Skeletal muscle satellite cell (primary cell): ENCODE results near the gene MAP3K7. TPM values are rescaled to one million over a fixed set of nuclear protein-coding genes. Genes with fewer than 3 reads are reported as not detected.

Source experiments
- H3K27me3 ChIP-seq: 2 replicates; pipeline ENCODE4 v1.7.0; 2013; ENCODE audit warnings: low read length; ENCODE audit not compliant: control insufficient read depth, insufficient read depth
- H3K36me3 ChIP-seq: 2 replicates; pipeline ENCODE4 v1.7.0; 2013; ENCODE audit warnings: mild to moderate bottlenecking, control low read depth, low read length; ENCODE audit not compliant: insufficient read depth
- H3K4me1 ChIP-seq: 2 replicates; pipeline ENCODE4 v1.7.0; 2013; ENCODE audit warnings: low read length; ENCODE audit not compliant: control insufficient read depth, insufficient read depth
- H3K4me2 ChIP-seq: 2 replicates; pipeline ENCODE4 v1.7.0; 2013; ENCODE audit warnings: mild to moderate bottlenecking, low read length
- H3K4me3 ChIP-seq: 2 replicates; pipeline ENCODE4 v1.7.0; 2013; ENCODE audit warnings: low read length
- H3K9ac ChIP-seq: 2 replicates; pipeline ENCODE4 v1.7.0; 2013; ENCODE audit warnings: mild to moderate bottlenecking, low read depth, low read length, moderate library complexity
- H3K9me3 ChIP-seq: replicated peaks from 2 replicates; pipeline ENCODE4 v1.7.0; 2013; ENCODE audit warnings: mild to moderate bottlenecking, control low read depth, low read length
- total RNA-seq: library from RNA; depleted of rRNA; stranded (reverse); fragments of >200 nt; gene quantifications from 2 replicates; pipeline ENCODE4 v1.2.3, GENCODE V29; 2012; rRNA removed

Gene MAP3K7
- 28.2 and 30.4 TPM in 2 replicates for total RNA-seq

DNA sequence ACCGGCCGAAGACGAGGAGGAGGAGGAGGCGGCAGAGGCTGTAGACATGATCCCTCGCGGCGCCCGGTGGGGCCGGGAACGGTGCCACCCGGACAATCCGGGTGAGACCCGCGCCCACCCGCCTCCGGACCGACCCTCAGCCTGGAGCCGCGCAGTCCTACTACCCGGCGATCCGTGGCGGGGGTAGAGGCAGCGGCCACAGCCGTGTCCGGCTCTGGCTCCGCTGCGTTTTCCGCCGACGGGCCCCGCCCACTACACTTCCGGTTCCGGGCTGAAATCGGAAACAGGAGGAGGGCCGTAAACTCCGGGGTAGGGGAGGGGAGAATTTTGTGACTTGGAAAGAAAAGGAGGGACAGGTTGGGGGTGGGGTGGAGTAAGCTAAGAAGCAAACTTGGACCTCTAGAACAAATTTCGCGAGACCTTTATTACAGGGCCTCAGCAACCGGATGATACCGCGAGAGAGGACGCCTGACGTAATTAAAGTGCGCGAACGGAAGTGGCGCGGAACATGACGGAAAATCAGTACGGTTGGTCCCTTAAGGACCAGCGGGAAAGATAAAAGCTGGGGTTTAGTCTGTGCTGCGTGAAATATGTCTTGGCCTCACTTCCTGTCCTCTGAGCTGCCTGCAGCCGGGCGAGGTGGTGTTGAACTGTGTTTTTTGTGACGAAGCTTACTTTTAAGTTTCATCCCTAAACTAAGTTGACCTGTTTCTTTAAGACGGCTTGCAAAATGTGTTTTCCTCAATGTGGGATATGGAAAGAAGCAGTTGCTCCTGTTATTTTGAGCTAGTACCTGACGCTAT, at the start of gene MAP3K7:
TSS of gene MAP3K7 (minus strand) at position 237 of the 803 bp plus-strand sequence. CDS start at position 48, 189 bp downstream.
- Histone ChIP-seq H3K4me3 (peak within 1 kb of the TSS; percentile 88), H3K9ac (peak within 1 kb of the TSS; percentile 98), H3K27me3 (no peaks in the 10 kb centered on the region), H3K9me3 (no peaks in the 10 kb centered on the region), H3K4me2 (peak within 1 kb of the TSS; percentile 84), H3K4me1 (peaks cover 28% of the 10 kb centered on the region), H3K36me3 (no peaks in the 10 kb centered on the region)

DNA sequence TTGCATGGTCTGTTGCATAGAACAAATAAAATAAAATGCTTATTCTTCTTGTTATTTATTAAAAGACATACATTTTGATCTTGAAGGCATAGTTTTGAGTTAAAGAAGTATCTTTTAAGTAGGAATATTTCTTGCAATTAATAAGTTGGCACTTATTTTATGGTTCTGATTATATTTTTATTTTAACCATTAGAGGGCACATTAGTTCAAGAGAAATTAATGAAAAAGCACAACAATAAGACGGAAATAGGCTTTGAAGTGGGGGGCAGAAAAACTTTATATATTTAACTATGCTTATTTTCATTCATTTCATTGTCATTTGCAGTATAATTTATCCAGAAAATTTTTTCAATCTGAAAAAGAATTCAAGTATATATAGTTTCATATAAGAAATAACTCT, 44.2 kb upstream of the MAP3K7 start:
- Histone ChIP-seq H3K4me3 (no peak overlapping the region), H3K27me3 (no peaks in the 10 kb centered on the region), H3K9ac (no peak overlapping the region), H3K4me1 (no peaks in the 10 kb centered on the region), H3K4me2 (no peak overlapping the region), H3K9me3 (no peaks in the 10 kb centered on the region), H3K36me3 (no peaks in the 10 kb centered on the region)

GRCh38 chr6:90621581-90621980, 34.7 kb upstream of the MAP3K7 start:
- H3K36me3 ChIP-seq: no peaks in the 10 kb centered on the region
- no peak overlapping the region for H3K4me2 ChIP-seq
- no peaks in the 10 kb centered on the region for H3K9me3 ChIP-seq
- H3K4me1 ChIP-seq: no peaks in the 10 kb centered on the region
- no peak overlapping the region for H3K4me3 ChIP-seq
- no peak overlapping the region for H3K9ac ChIP-seq
- peaks cover 28% of the 10 kb centered on the region for H3K27me3 ChIP-seq

- no peaks in the 10 kb centered on the region for H3K4me1 ChIP-seq
- H3K36me3 ChIP-seq: no peaks in the 10 kb centered on the region
- no peak overlapping the region for H3K9ac ChIP-seq
- H3K4me3 ChIP-seq: no peak overlapping the region
- H3K27me3 ChIP-seq: peaks cover 47% of the 10 kb centered on the region
- H3K9me3 ChIP-seq: no peaks in the 10 kb centered on the region
- H3K4me2 ChIP-seq: no peak overlapping the region
Observed at GRCh38 chr6:90619221-90619620, 32.3 kb upstream of the MAP3K7 start.

- Histone ChIP-seq H3K9me3 (no peaks in the 10 kb centered on the region), H3K4me2 (no peak overlapping the region), H3K4me1 (peaks cover 11% of the 10 kb centered on the region), H3K9ac (no peak overlapping the region), H3K4me3 (no peak overlapping the region), H3K27me3 (peaks cover 58% of the 10 kb centered on the region), H3K36me3 (no peaks in the 10 kb centered on the region)
Observed at GRCh38 chr6:90612313-90612680, 25.4 kb upstream of the MAP3K7 start.

DNA sequence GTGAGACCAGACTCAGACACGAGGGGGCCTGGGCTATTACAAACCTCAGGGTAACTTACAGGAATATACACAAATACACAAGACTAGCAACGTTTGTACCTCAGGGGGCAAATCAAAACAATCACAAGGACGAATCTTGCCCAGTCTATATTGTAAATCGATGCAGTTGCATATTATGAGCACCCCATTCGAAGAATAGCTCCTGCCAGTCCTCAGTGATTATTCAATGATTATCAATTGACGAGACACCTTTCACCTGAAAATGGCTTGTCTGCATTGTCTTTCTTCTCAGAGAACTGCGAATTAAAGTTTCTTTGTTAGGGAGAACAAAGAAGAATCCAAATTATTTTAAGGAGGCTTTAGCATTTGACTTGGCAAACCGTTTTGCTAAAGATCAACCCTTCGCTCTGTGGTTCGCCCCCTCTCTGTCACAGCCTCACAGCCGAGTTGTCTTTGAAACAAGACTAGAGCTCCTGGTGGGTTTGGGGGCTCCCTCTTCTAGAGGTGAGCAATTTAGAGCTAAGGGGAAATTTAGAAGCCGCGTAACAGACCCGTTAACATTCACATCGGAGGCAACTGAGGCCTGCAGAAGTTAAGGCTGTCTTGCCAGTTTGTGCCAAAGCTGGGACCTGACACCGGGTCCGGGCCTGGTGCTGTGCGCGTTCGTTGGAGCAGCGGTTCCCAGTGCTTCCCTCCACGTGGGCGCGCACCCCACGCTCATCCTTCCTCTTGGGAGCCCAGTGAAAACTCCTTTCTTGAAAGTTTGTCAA, 24.9 kb upstream of the MAP3K7 start:
- H3K4me1 ChIP-seq: peaks cover 11% of the 10 kb centered on the region
- peak overlapping the region; percentile 78 for H3K4me3 ChIP-seq
- peak overlapping the region; percentile 97 for H3K4me2 ChIP-seq
- peaks cover 52% of the 10 kb centered on the region for H3K27me3 ChIP-seq
- H3K9ac ChIP-seq: peak overlapping the region; percentile 47
- no peaks in the 10 kb centered on the region for H3K9me3 ChIP-seq
- no peaks in the 10 kb centered on the region for H3K36me3 ChIP-seq

GRCh38 chr6:90610751-90611542, 24.1 kb upstream of the MAP3K7 start:
- H3K4me1 ChIP-seq: peaks cover 11% of the 10 kb centered on the region
- no peaks in the 10 kb centered on the region for H3K9me3 ChIP-seq
- H3K36me3 ChIP-seq: no peaks in the 10 kb centered on the region
- H3K27me3 ChIP-seq: peaks cover 46% of the 10 kb centered on the region
- H3K9ac ChIP-seq: peak overlapping the region; percentile 47
- H3K4me2 ChIP-seq: peak overlapping the region; percentile 97
- peak overlapping the region; percentile 78 for H3K4me3 ChIP-seq

GRCh38 chr6:90610301-90610750, 23.5 kb upstream of the MAP3K7 start:
- Histone ChIP-seq H3K4me2 (peak overlapping the region; percentile 97), H3K4me3 (peak overlapping the region; percentile 78), H3K36me3 (no peaks in the 10 kb centered on the region), H3K9me3 (no peaks in the 10 kb centered on the region), H3K27me3 (peaks cover 43% of the 10 kb centered on the region), H3K9ac (peak overlapping the region; percentile 47), H3K4me1 (peaks cover 11% of the 10 kb centered on the region)

DNA sequence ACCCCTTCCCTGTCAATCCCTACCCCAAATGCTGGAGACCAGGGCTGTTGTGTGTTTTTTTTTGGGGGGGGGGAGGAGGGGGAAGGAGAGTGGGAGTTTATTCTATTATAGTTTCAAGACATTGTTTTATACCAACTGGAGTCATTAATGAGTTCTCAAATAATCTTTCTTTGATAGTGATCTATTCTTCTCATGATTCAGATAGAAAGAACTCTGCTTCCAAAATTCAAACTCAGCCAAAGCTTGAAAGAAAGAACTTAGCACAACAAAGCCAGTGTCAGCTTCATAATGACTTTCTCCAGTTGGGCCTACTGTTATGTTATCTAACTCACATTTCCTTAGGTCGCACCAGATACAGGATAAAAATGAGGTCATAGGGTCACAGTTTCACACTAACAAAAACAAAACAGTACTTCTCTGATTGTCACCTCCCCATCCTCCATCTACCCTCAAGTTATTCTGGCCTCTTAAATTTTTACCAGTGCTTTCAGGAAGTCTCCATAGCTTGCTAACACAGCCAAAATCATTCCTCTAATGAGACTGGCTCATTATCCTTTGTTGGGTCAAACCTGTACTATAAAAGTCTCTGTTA, 19.0 kb upstream of the MAP3K7 start:
- Histone ChIP-seq H3K4me3 (no peak overlapping the region), H3K4me2 (no peak overlapping the region), H3K9me3 (no peaks in the 10 kb centered on the region), H3K4me1 (peaks cover 5% of the 10 kb centered on the region), H3K36me3 (no peaks in the 10 kb centered on the region), H3K9ac (no peak overlapping the region), H3K27me3 (peaks cover 38% of the 10 kb centered on the region)

DNA sequence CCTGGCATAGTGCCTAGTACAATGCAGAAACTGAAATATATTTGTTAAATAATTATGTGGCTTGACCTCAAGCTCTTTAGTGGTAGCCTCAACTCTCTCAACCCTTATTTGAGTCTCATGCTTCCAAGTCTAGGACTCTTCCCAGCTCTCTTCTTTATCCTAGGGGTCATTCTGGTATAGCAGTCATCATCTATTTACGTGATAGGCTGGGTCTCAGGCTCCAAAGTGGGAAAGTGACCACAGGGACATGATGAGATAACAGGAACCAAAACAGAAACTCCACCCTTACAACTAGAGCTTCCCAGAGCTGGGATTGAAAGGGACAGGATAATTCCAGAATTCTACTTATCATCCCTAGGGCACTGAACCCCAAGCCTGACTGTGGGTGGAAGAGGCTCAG, 17.7 kb upstream of the MAP3K7 start:
- H3K27me3 ChIP-seq: peaks cover 36% of the 10 kb centered on the region
- H3K4me2 ChIP-seq: no peak overlapping the region
- H3K9ac ChIP-seq: no peak overlapping the region
- no peaks in the 10 kb centered on the region for H3K4me1 ChIP-seq
- no peaks in the 10 kb centered on the region for H3K9me3 ChIP-seq
- no peaks in the 10 kb centered on the region for H3K36me3 ChIP-seq
- no peak overlapping the region for H3K4me3 ChIP-seq

GRCh38 chr6:90599151-90599550, 12.3 kb upstream of the MAP3K7 start:
- Histone ChIP-seq H3K4me1 (no peaks in the 10 kb centered on the region), H3K9ac (no peak overlapping the region), H3K4me3 (no peak overlapping the region), H3K36me3 (no peaks in the 10 kb centered on the region), H3K9me3 (no peaks in the 10 kb centered on the region), H3K27me3 (peaks cover 45% of the 10 kb centered on the region), H3K4me2 (no peak overlapping the region)
